Ishikawa (cell line): Measurements from ENCODE around the gene TMEM69.

Source experiments
- RAD21 ChIP-seq: IDR thresholded peaks from 2 replicates; pipeline ENCODE4 v1.6.1; 2012; ENCODE audit warnings: low read depth
- ZBTB7A ChIP-seq: IDR thresholded peaks from 2 replicates; pipeline ENCODE4 v1.6.1; 2012; ENCODE audit warnings: low read depth

GRCh38 chr1:45658171-45658570, 29.8 kb upstream of the TMEM69 start:
- no peak for TF ChIP-seq RAD21
- TF ChIP-seq ZBTB7A, result no peak
